GM21737 (cell line): Measurements from ENCODE around the gene MCRIP2.

Source experiments
- ATAC-seq: cut with Tn5 transposase; IDR thresholded peaks from one replicate; pipeline ENCODE4 v1.9.1; 2021; ENCODE audit warnings: mild to moderate bottlenecking, moderate library complexity; ENCODE audit not compliant: unreplicated experiment

MCRIP2 gene

GRCh38 chr16:616733-617586, 24.7 kb upstream of the MCRIP2 start:
- no peak for ATAC-seq

GRCh38 chr16:617855-618254, 23.8 kb upstream of the MCRIP2 start:
- no peak for ATAC-seq

GRCh38 chr16:619476-620100, 22.0 kb upstream of the MCRIP2 start:
- ATAC-seq: no peak

- ATAC-seq: no peak
Observed at GRCh38 chr16:620700-621525, 20.7 kb upstream of the MCRIP2 start.

GRCh38 chr16:621526-622105, 20.0 kb upstream of the MCRIP2 start:
- no peak for ATAC-seq

- no peak for ATAC-seq
Observed at GRCh38 chr16:622920-623280, 18.7 kb upstream of the MCRIP2 start.

GRCh38 chr16:624526-625070, 17.0 kb upstream of the MCRIP2 start:
- no peak for ATAC-seq

- no peak for ATAC-seq
Observed at GRCh38 chr16:625117-625976, 16.3 kb upstream of the MCRIP2 start.

- no peak for ATAC-seq
Observed at GRCh38 chr16:625977-626765, 15.5 kb upstream of the MCRIP2 start.

- ATAC-seq: no peak
Observed at GRCh38 chr16:626787-627453, 14.7 kb upstream of the MCRIP2 start.

GRCh38 chr16:627454-628239, 14.0 kb upstream of the MCRIP2 start:
- ATAC-seq: no peak

GRCh38 chr16:628321-629061, 13.1 kb upstream of the MCRIP2 start:
- no peak for ATAC-seq

- ATAC-seq: no peak
Observed at GRCh38 chr16:629185-629832, 12.3 kb upstream of the MCRIP2 start.

GRCh38 chr16:629833-630248, 11.8 kb upstream of the MCRIP2 start:
- ATAC-seq: no peak

- no peak for ATAC-seq
Observed at GRCh38 chr16:630249-630814, 11.3 kb upstream of the MCRIP2 start.

GRCh38 chr16:630815-631405, 10.7 kb upstream of the MCRIP2 start, which contains the start of gene WFIKKN1:
Gene WFIKKN1, plus strand, starts transcription at chr16:630985. Its CDS starts 269 bp downstream, at chr16:631254.
- ATAC-seq: no peak
